Smooth muscle cell (in vitro differentiated cells): ENCODE results near the gene RPP14. TPM values are rescaled to one million over a fixed set of nuclear protein-coding genes. Genes with fewer than 3 reads are reported as not detected.
"Not testable (repeated sequence)": the region's sequence is repeated elsewhere in the genome, so short reads cannot be mapped to it uniquely, and the experiment has no call there.

ENCODE experiments used
- DNase-seq: peaks from one replicate; lab custom pipeline; 2025; ENCODE audit not compliant: unreplicated experiment; lab: John Stamatoyannopoulos, UW
- H2AFZ ChIP-seq: fragments of 200-600 bp; sonication (generic); 2 replicates; pipeline ENCODE4 v1.6.0; 2016; ENCODE audit warnings: antibody characterized with exemption, low read depth, mild to moderate bottlenecking
- H3F3A ChIP-seq: fragments of 200-600 bp; sonication (generic); 2 replicates; pipeline ENCODE4 v1.6.0; 2017; ENCODE audit warnings: antibody characterized with exemption, low read depth
- H3K27ac ChIP-seq: fragments of 200-600 bp; sonication (generic); 2 replicates; pipeline ENCODE4 v1.5.1; 2016; ENCODE audit warnings: low read depth, mild to moderate bottlenecking
- H3K27me3 ChIP-seq: fragments of 200-600 bp; sonication (generic); 2 replicates; pipeline ENCODE4 v1.6.1; 2016; ENCODE audit warnings: low read depth, mild to moderate bottlenecking
- H3K36me3 ChIP-seq: fragments of 200-600 bp; sonication (generic); 2 replicates; pipeline ENCODE4 v1.5.1; 2016; ENCODE audit warnings: low read depth
- H3K4me1 ChIP-seq: fragments of 200-600 bp; sonication (generic); 2 replicates; pipeline ENCODE4 v1.5.1; 2016; ENCODE audit warnings: low read depth
- H3K4me2 ChIP-seq: fragments of 200-600 bp; sonication (generic); 2 replicates; pipeline ENCODE4 v1.6.0; 2016; ENCODE audit warnings: mild to moderate bottlenecking
- H3K4me3 ChIP-seq: fragments of 200-600 bp; sonication (generic); 2 replicates; pipeline ENCODE4 v1.5.1; 2016; ENCODE audit warnings: mild to moderate bottlenecking
- H3K79me2 ChIP-seq: fragments of 200-600 bp; sonication (generic); 2 replicates; pipeline ENCODE4 v1.6.0; 2016; ENCODE audit warnings: low read depth, mild to moderate bottlenecking
- H3K9ac ChIP-seq: fragments of 200-600 bp; sonication (generic); 2 replicates; pipeline ENCODE4 v1.6.0; 2016; ENCODE audit warnings: low read depth
- H3K9me3 ChIP-seq: fragments of 200-600 bp; sonication (generic); replicated peaks from 2 replicates; pipeline ENCODE4 v1.5.1; 2016; ENCODE audit warnings: low read depth
- H4K20me1 ChIP-seq: fragments of 200-600 bp; sonication (generic); 2 replicates; pipeline ENCODE4 v1.6.0; 2016; ENCODE audit warnings: low read depth
- WGBS: methylation state at CpG from one replicate; pipeline ENCODE4 v1.1.7; 2016; ENCODE audit warnings: low lambda C conversion rate; 5-methylcytosine and 5-hydroxymethylcytosine counted together
- polyA plus RNA-seq: library from polyadenylated mRNA; unstranded; fragments of >200 nt; fragmentation: Nextera tagmentation; extraction: Ambion mirVana; gene quantifications from 2 replicates; pipeline ENCODE4 v1.2.1, GENCODE V29; 2016
- total RNA-seq: library from RNA; depleted of rRNA; stranded (reverse); fragments of >200 nt; gene quantifications from 2 replicates; pipeline ENCODE4 v1.2.3, GENCODE V29; 2014
- TF ChIP-seq, protein P1 (sequence below): fragments of 200-600 bp; sonication (generic); IDR thresholded peaks from 2 replicates; pipeline ENCODE4 v1.5.1; 2017; ENCODE audit warnings: borderline replicate concordance, mild to moderate bottlenecking, antibody characterized with exemption; ENCODE audit not compliant: insufficient read depth, poor library complexity, severe bottlenecking

Gene RPP14
- total and polyA plus RNA-seq, 2 experiments from 2014 or later, result 9.8 to 10.4 TPM

DNA sequence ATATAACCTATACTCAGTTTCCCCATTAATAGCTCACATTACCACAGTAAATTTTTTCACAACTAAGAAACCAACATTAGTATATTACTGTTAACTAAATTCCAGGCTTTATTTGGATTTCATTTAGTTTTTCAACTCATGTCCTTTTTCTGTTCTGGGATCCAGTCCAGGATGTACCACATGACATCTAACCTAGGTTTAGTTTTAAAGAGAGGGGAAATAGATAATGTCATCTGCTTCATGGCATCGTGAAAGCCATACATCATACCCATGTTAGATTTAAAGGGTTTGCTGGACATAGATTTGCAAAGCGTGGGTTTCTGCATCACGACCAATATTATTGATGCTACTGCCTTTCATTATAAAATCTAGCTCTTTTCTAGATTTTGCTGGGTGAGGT lies 33.2 kb upstream of the RPP14 start:
- H3K4me2 ChIP-seq, result no peak overlapping the region
- H3K4me1 ChIP-seq, result no peaks in the 10 kb centered on the region
- 93% methylated on average over 3 of the region's 3 CpGs for WGBS
- no peak overlapping the region for H2AFZ ChIP-seq
- no peak for DNase-seq
- H3K9me3 ChIP-seq, result no peaks in the 10 kb centered on the region
- H3F3A ChIP-seq, result no peaks in the 10 kb centered on the region
- no peaks in the 10 kb centered on the region for H3K36me3 ChIP-seq
- no peaks in the 10 kb centered on the region for H3K27me3 ChIP-seq
- no peak overlapping the region for H3K9ac ChIP-seq
- no peaks in the 10 kb centered on the region for H3K79me2 ChIP-seq
- no peak overlapping the region for H3K4me3 ChIP-seq
- peak overlapping the region; percentile 86 for H3K27ac ChIP-seq
- TF ChIP-seq, protein P1, sequence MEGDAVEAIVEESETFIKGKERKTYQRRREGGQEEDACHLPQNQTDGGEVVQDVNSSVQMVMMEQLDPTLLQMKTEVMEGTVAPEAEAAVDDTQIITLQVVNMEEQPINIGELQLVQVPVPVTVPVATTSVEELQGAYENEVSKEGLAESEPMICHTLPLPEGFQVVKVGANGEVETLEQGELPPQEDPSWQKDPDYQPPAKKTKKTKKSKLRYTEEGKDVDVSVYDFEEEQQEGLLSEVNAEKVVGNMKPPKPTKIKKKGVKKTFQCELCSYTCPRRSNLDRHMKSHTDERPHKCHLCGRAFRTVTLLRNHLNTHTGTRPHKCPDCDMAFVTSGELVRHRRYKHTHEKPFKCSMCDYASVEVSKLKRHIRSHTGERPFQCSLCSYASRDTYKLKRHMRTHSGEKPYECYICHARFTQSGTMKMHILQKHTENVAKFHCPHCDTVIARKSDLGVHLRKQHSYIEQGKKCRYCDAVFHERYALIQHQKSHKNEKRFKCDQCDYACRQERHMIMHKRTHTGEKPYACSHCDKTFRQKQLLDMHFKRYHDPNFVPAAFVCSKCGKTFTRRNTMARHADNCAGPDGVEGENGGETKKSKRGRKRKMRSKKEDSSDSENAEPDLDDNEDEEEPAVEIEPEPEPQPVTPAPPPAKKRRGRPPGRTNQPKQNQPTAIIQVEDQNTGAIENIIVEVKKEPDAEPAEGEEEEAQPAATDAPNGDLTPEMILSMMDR, result no peak
- no peaks in the 10 kb centered on the region for H4K20me1 ChIP-seq

DNA sequence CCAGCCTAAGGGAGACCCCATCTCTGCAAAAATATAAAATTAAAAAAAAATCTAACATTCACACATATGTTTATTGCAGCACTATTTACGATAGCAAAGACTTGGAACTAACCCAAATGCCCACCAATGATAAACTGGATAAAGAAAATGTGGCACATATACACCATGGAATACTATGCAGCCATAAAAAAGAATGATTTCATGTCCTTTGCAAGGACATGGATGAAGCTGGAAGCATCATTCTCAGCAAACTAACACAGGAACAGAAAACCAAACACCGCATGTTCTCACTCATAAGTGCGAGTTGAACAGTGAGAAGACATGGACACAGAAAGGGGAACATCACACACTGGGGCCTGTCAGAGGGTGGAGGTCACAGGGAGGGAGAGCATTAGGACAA lies 32.7 kb upstream of the RPP14 start:
- not testable (repeated sequence) for H4K20me1 ChIP-seq, H3K4me3 ChIP-seq, H3K79me2 ChIP-seq, DNase-seq, H3K9me3 ChIP-seq, H3K4me1 ChIP-seq, H3K9ac ChIP-seq, H2AFZ ChIP-seq, H3K27ac ChIP-seq, H3K27me3 ChIP-seq, H3K36me3 ChIP-seq, H3F3A ChIP-seq, H3K4me2 ChIP-seq
- WGBS, result 98% methylated on average over 3 of the region's 3 CpGs

DNA sequence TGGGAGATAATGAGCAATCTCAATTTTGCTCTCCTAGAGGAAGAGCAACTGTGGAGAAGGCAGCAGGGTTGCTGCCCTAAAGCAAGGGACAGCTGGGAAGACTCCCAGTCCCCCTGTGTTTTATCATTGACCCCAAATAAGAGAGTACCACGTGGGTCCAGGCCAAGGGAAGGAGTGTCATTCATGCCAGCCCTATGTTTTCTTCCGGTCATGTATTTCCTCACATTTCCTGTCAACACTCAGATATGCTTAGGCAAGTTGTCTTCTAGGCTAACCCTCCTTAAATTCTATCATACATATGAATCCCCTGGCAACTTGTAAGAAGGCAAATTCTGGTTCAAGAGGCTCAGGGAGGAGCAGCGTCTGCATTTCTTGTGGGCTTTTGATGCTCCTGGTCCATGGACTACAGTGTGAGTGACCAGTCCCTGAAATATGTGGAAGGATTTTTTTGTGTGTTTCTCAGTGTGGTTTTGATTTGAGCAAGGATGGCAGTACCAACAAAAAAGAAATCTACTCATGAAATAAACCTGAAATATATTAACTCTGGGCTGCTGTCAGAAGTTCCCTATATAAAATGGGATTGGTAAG lies 31.9 kb upstream of the RPP14 start:
- Histone ChIP-seq H3K9me3 (no peaks in the 10 kb centered on the region), H3K4me1 (no peaks in the 10 kb centered on the region), H3K36me3 (no peaks in the 10 kb centered on the region), H3K9ac (no peak overlapping the region), H3F3A (no peaks in the 10 kb centered on the region), H2AFZ (no peak overlapping the region), H3K79me2 (no peaks in the 10 kb centered on the region), H3K4me2 (no peak overlapping the region), H4K20me1 (no peaks in the 10 kb centered on the region), H3K27ac (no peak overlapping the region), H3K27me3 (no peaks in the 10 kb centered on the region), H3K4me3 (no peak overlapping the region)
- TF ChIP-seq, protein P1, result no peak
- WGBS, result 63% methylated on average over 3 of the region's 3 CpGs
- DNase-seq, result no peak

DNA sequence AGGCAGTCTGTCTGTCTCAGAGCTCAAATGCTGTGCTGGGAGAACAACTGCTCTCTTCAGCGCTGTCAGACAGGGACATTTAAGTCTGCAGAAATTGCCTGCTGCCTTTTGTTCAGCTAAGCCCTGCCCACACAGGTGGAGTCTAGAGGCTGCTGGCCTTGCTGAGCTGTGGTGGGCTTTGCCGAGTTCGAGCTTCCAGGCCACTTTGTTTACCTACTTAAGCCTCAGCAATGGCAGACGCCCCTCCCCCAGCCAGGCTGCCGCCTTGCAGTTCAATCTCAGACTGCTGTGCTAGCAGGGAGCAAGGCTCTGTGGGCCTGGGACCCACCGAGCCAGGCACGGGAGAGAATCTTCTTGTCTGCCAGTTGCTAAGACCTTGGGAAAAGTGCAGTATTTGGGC lies 25.0 kb upstream of the RPP14 start:
- 82% methylated on average over 7 of the region's 7 CpGs for WGBS
- Histone ChIP-seq H3K79me2 (no peaks in the 10 kb centered on the region), H3K4me2 (no peak overlapping the region), H4K20me1 (no peaks in the 10 kb centered on the region), H3F3A (no peaks in the 10 kb centered on the region), H3K27ac (no peak overlapping the region), H3K4me1 (no peaks in the 10 kb centered on the region), H3K27me3 (no peaks in the 10 kb centered on the region), H2AFZ (no peak overlapping the region), H3K4me3 (no peak overlapping the region), H3K36me3 (no peaks in the 10 kb centered on the region), H3K9ac (no peak overlapping the region), H3K9me3 (no peaks in the 10 kb centered on the region)
- DNase-seq, result no peak
- TF ChIP-seq, protein P1, result no peak
